Osteoblast (primary cell): ENCODE measurements around the gene BMP8B. TPM values are rescaled to one million over a fixed set of nuclear protein-coding genes. Genes with fewer than 3 reads are reported as not detected.

Experiments used
- DNase-seq: peaks from one replicate; pipeline ENCODE4 v3.0.0; 2011; ENCODE audit warnings: low spot score, mixed read lengths; ENCODE audit not compliant: insufficient read length; ENCODE audit errors: missing footprints
- H2AFZ ChIP-seq: 2 replicates; pipeline ENCODE4 v1.6.0; 2011; ENCODE audit warnings: mild to moderate bottlenecking, low read length
- H3K27ac ChIP-seq: 2 replicates; pipeline ENCODE4 v1.5.1; 2011; ENCODE audit warnings: mild to moderate bottlenecking, low read depth, low read length, moderate library complexity
- H3K27me3 ChIP-seq: 2 replicates; pipeline ENCODE4 v1.6.0; 2012; ENCODE audit warnings: mild to moderate bottlenecking, control low read depth, inconsistent platforms, low read length, moderate library complexity; ENCODE audit not compliant: insufficient read depth
- H3K36me3 ChIP-seq: 2 replicates; pipeline ENCODE4 v1.5.1; 2011; ENCODE audit warnings: mild to moderate bottlenecking, low read length, control low read depth, moderate library complexity; ENCODE audit not compliant: insufficient read depth
- H3K4me1 ChIP-seq: 2 replicates; pipeline ENCODE4 v1.5.1; 2011; ENCODE audit warnings: mild to moderate bottlenecking, low read length, control low read depth, moderate library complexity; ENCODE audit not compliant: insufficient read depth
- H3K4me2 ChIP-seq: 2 replicates; pipeline ENCODE4 v1.6.0; 2011; ENCODE audit warnings: mild to moderate bottlenecking, low read length; ENCODE audit not compliant: insufficient read depth
- H3K4me3 ChIP-seq: fragments of 200-600 bp; sonication (generic); 3 replicates; pipeline ENCODE4 v1.5.1; 2012; ENCODE audit warnings: mild to moderate bottlenecking, low read length, inconsistent platforms; ENCODE audit not compliant: insufficient read depth
- H3K79me2 ChIP-seq: 2 replicates; pipeline ENCODE4 v1.6.0; 2012; ENCODE audit warnings: mild to moderate bottlenecking, low read length, control low read depth, inconsistent platforms; ENCODE audit not compliant: insufficient read depth
- H3K9me3 ChIP-seq: 2 replicates; pipeline ENCODE4 v1.5.1; 2011; ENCODE audit warnings: low read depth, low read length, control low read depth
- H4K20me1 ChIP-seq: 2 replicates; pipeline ENCODE4 v1.6.0; 2012; ENCODE audit warnings: mild to moderate bottlenecking, low read length, control low read depth; ENCODE audit not compliant: insufficient read depth
- CTCF ChIP-seq: IDR thresholded peaks from 2 replicates; pipeline ENCODE4 v1.5.1; 2011; ENCODE audit warnings: mild to moderate bottlenecking, low read depth, low read length, moderate library complexity; ENCODE audit errors: extremely low read depth
- total RNA-seq: library from RNA; depleted of rRNA; stranded (reverse); fragments of >200 nt; gene quantifications from 2 replicates; pipeline ENCODE4 v1.2.3, GENCODE V29; 2012

BMP8B gene
- total RNA-seq, 1 donor, result 0.36 TPM

GRCh38 chr1:39753132-39754025 is 35.3 kb downstream of the BMP8B start:
- Histone ChIP-seq H2AFZ (no peak overlapping the region), H3K79me2 (no peaks in the 10 kb centered on the region), H4K20me1 (no peaks in the 10 kb centered on the region), H3K36me3 (peaks cover 57% of the 10 kb centered on the region), H3K27ac (no peak overlapping the region), H3K4me1 (no peaks in the 10 kb centered on the region), H3K27me3 (no peaks in the 10 kb centered on the region), H3K4me2 (no peak overlapping the region), H3K9me3 (no peaks in the 10 kb centered on the region), H3K4me3 (no peak overlapping the region)
- DNase-seq, result no peak
- no peak for TF ChIP-seq CTCF

DNA sequence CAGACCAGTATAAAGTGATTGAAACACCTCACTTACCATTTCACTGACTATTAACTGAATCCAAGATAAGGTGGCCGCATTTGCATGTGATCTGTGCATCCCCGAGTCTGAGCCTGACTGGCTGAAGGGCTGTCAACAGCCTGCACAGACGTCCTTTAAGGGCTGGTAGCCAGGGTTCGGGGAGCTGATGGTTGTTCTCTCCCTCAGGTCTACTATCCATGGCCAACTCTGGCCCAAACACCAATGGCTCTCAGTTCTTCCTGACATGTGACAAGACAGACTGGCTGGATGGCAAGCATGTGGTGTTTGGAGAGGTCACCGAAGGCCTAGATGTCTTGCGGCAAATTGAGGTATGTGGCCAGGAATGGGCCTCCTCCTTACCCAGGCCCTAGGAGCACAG is 36.0 kb downstream of the BMP8B start:
- H2AFZ ChIP-seq, result no peak overlapping the region
- H3K27ac ChIP-seq, result no peak overlapping the region
- H3K27me3 ChIP-seq, result no peaks in the 10 kb centered on the region
- H3K9me3 ChIP-seq, result no peaks in the 10 kb centered on the region
- H3K4me2 ChIP-seq, result no peak overlapping the region
- no peak overlapping the region for H3K4me3 ChIP-seq
- peaks cover 63% of the 10 kb centered on the region for H3K36me3 ChIP-seq
- DNase-seq, result no peak
- no peaks in the 10 kb centered on the region for H3K4me1 ChIP-seq
- no peaks in the 10 kb centered on the region for H3K79me2 ChIP-seq
- H4K20me1 ChIP-seq, result no peaks in the 10 kb centered on the region
- TF ChIP-seq CTCF, result no peak

DNA sequence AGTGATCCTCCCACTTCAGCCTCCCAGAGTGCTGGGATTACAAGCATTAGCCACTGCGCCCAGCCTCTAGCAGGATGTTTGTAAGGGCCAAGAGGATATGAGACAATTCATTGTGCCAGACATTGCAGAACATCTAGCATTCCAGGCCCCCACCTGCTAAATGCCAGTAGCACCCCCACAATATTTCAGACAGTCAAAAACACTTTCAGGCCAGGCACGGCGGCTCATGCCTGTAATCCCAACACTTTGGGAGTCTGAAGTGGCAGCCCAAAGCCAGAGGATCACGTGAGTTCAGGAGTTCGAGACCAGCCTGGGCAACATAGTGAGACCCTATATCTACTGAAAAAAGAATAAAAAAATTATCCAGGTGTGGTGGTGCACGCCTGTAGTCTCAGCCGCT is 37.1 kb downstream of the BMP8B start:
- H3K79me2 ChIP-seq, result no peaks in the 10 kb centered on the region
- H3K27me3 ChIP-seq, result no peaks in the 10 kb centered on the region
- H3K9me3 ChIP-seq, result no peaks in the 10 kb centered on the region
- H3K36me3 ChIP-seq, result peaks cover 69% of the 10 kb centered on the region
- no peak for TF ChIP-seq CTCF
- no peak for DNase-seq
- H4K20me1 ChIP-seq, result no peaks in the 10 kb centered on the region
- H3K27ac ChIP-seq, result no peak overlapping the region
- H2AFZ ChIP-seq, result no peak overlapping the region
- no peak overlapping the region for H3K4me2 ChIP-seq
- no peaks in the 10 kb centered on the region for H3K4me1 ChIP-seq
- H3K4me3 ChIP-seq, result no peak overlapping the region

DNA sequence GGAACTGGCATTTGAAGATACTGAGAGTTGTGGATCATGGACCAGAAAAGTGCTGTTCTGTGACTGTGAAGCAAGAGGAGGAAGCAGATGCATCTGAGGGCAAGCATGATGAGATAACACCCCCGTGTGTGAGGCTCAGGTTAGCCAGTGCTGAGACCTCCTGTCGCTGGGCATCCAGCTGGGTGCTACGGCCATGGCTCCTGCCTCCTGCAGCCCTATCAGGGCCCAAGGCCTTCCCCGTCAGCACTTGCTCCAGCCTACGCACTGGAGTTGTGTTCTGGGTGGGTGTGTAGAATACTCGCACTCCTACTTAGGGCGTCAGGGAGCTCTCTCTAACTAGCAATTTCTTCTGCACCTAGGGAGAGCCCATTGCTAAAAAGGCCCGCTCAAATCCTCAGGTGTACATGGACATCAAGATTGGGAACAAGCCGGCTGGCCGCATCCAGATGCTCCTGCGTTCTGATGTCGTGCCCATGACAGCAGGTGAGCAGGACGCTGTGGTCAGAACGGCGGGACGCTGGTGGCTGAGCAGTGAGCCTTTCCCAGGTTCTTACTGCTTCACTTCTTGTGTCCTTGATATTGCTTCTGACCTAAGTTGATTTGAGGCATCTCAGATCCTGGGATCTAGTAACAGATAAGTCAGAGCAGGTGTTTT is 43.5 kb downstream of the BMP8B start:
- Histone ChIP-seq H3K27ac (no peak overlapping the region), H3K9me3 (no peaks in the 10 kb centered on the region), H4K20me1 (no peaks in the 10 kb centered on the region), H3K27me3 (no peaks in the 10 kb centered on the region), H3K36me3 (peaks cover 81% of the 10 kb centered on the region), H2AFZ (no peak overlapping the region), H3K4me2 (no peak overlapping the region), H3K79me2 (peaks cover 8% of the 10 kb centered on the region), H3K4me1 (no peaks in the 10 kb centered on the region), H3K4me3 (no peak overlapping the region)
- no peak for DNase-seq
- no peak for TF ChIP-seq CTCF
